Activated CD8-positive, alpha-beta T cell treated with anti-CD3 and anti-CD28 coated beads, Interleukin-2, amount 10 ng/mL, durations not matched to agents 7 days and 5 days (primary cell): ENCODE results near the gene STX18. TPM values are rescaled to one million over a fixed set of nuclear protein-coding genes. Genes with fewer than 3 reads are reported as not detected.

Experiments
- ATAC-seq: fragments of 150-1000 bp; cut with Tn5 transposase; one replicate; pipeline ENCODE4 v1.10.0; 2021; ENCODE audit warnings: moderate library complexity
- CTCF ChIA-PET: fragments of 350-600 bp; sonication (Branson Sonifier 250); formaldehyde crosslinking; loops from one replicate; lab custom pipeline; 2021; ENCODE audit warnings: antibody characterized with exemption; lab: Charles Lee
- POLR2A ChIA-PET: fragments of 350-600 bp; sonication (Branson Sonifier 250); formaldehyde crosslinking; loops from one replicate; lab custom pipeline; 2021; ENCODE audit warnings: antibody characterized with exemption; lab: Charles Lee
- DNase-seq: peaks from one replicate; pipeline ENCODE4 v3.0.0-alpha.2; 2020
- H3K27ac Mint-ChIP-seq: one replicate; pipeline ENCODE4 v1.8.0; 2021; ENCODE audit warnings: mild to moderate bottlenecking, mixed read lengths
- H3K27me3 Mint-ChIP-seq: one replicate; pipeline ENCODE4 v1.8.0; 2021; ENCODE audit warnings: low read depth, mixed read lengths
- H3K36me3 Mint-ChIP-seq: one replicate; pipeline ENCODE4 v1.8.0; 2021; ENCODE audit warnings: low read depth, mixed read lengths
- H3K4me1 Mint-ChIP-seq: one replicate; pipeline ENCODE4 v1.8.0; 2021; ENCODE audit warnings: low read depth, mixed read lengths
- H3K4me3 Mint-ChIP-seq: one replicate; pipeline ENCODE4 v1.8.0; 2021; ENCODE audit warnings: mild to moderate bottlenecking, mixed read lengths
- H3K9me3 Mint-ChIP-seq: one replicate; pipeline ENCODE4 v1.8.0; 2022; ENCODE audit warnings: mixed read lengths; ENCODE audit not compliant: insufficient read depth
- total RNA-seq, 2 experiments: library from RNA; stranded (reverse); gene quantifications; one replicate each; pipeline ENCODE4 v1.2.3, GENCODE V29; 2021

STX18 gene
- total RNA-seq, 2 experiments from 2014 or later = 21.2 to 24.9 TPM

DNA sequence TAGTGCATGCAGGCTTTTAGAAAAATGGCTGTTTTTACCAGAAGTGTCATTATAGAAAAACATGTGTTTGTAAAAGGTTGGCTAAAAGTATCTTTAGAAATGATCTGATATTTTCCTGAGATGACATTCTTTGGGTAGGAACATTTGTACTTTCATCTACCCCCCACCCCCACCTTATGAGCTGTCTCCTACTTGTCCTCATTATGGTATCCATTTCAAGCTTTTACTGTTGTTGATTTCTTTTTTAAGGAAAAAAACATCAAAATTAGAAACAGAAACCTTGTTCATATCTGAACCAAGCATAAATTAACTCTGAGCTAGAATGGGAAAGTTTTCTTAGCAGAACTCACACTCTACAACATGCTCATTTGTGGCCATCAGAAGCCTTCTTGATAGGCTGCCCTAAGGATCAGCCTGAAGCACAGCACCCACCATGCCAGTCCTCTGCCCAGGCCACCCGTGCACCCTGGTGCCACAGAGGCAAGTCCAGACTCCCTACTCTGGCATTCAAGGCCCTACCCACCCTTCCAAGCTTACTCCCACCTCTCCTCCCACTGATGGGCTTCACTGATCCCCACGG is 105.5 kb downstream of the STX18 start:
- Mint-ChIP-seq H3K4me1 (no peaks in the 10 kb centered on the region), H3K27me3 (no peaks in the 10 kb centered on the region), H3K9me3 (no peaks in the 10 kb centered on the region), H3K27ac (no peak overlapping the region), H3K36me3 (peaks cover 7% of the 10 kb centered on the region), H3K4me3 (no peak overlapping the region)
- ATAC-seq (no peak), DNase-seq (no peak)
- CTCF ChIA-PET = interaction anchor here (1.3 kb wide), 1 partner anchor 10 kb away, joined by 4 read pairs; no protein-coding TSS in a partner anchor
- POLR2A ChIA-PET = no interaction called here

DNA sequence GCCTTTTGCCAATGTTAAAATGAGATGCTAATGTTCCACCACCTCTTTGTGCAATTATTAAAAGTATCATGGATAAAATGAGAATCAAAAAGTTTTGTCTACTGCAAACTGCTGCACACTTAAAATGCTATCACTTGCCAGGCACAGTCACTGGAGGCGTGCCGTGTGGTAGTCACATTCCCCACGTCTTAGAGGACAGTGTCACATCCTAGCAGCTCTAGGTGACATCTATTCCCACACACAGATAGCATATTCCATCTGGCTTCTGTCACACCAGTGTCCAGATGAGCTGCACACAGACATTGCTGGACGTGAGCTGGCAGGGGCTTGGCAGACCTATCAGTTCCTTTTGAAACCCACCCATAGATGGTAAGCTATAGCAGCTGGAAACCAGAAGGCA is 107.9 kb downstream of the STX18 start:
- peaks cover 7% of the 10 kb centered on the region for H3K36me3 Mint-ChIP-seq
- CTCF ChIA-PET = interaction anchor here (0.8 to 1.9 kb wide), 2 partner anchors 49 to 174 kb away, joined by 3 to 7 read pairs; no protein-coding TSS in a partner anchor
- no peak overlapping the region for H3K27ac Mint-ChIP-seq

DNA sequence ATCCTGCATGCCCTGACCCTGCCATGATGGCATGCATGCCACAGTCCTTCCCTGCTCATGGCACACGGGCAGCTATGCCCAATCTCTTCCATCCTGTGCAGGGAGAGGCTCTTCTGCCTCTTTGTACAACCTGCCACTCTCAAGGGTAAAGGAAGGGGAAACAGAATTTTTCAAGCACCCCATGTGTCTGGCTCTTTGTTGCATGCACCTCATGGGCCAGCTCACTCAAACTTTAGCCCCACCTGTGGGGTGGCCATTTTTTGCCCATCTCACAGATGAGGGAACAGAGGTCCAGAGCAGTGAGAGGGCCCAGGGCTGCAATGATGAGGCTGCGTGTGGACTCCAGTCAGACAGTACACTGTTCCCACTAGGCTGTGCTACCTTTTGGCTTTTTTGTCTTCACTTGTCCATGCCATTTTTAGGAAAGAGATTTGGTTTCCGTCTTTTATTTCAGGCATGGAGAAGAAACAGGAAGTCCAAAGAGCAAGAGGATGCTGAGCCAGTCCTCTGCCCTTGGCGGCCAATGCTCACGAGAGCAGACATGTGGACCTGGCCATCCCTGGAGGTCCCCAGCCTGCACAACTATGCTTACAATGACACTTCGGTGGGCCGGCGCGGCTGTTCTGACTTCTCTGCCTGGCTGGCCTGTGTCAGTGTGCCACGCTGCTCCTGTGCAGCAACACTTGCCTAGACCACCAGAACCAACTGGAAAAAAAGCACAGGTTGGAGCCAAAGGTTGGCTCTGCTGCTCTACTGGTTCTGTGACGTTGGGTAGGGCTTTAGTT is 109.3 kb downstream of the STX18 start:
- ChIA-PET CTCF (interaction anchor here (1.3 to 3.0 kb wide), 5 partner anchors 8 to 177 kb away, joined by 3 to 26 read pairs (median 9); no protein-coding TSS in a partner anchor), POLR2A (no interaction called here)
- ATAC-seq = no peak
- no peak for DNase-seq
- H3K4me3 Mint-ChIP-seq = no peak overlapping the region
- H3K36me3 Mint-ChIP-seq = peaks cover 6% of the 10 kb centered on the region
- H3K27ac Mint-ChIP-seq = no peak overlapping the region
- no peaks in the 10 kb centered on the region for H3K9me3 Mint-ChIP-seq
- H3K4me1 Mint-ChIP-seq = peaks cover 3% of the 10 kb centered on the region
- H3K27me3 Mint-ChIP-seq = no peaks in the 10 kb centered on the region

More for the DNA sequence above, 107.9 kb downstream of the STX18 start:
- Mint-ChIP-seq H3K27me3 (no peaks in the 10 kb centered on the region), H3K4me1 (peaks cover 3% of the 10 kb centered on the region), H3K4me3 (no peak overlapping the region), H3K9me3 (no peaks in the 10 kb centered on the region)
- POLR2A ChIA-PET = no interaction called here
- DNase-seq (no peak), ATAC-seq (no peak)

DNA sequence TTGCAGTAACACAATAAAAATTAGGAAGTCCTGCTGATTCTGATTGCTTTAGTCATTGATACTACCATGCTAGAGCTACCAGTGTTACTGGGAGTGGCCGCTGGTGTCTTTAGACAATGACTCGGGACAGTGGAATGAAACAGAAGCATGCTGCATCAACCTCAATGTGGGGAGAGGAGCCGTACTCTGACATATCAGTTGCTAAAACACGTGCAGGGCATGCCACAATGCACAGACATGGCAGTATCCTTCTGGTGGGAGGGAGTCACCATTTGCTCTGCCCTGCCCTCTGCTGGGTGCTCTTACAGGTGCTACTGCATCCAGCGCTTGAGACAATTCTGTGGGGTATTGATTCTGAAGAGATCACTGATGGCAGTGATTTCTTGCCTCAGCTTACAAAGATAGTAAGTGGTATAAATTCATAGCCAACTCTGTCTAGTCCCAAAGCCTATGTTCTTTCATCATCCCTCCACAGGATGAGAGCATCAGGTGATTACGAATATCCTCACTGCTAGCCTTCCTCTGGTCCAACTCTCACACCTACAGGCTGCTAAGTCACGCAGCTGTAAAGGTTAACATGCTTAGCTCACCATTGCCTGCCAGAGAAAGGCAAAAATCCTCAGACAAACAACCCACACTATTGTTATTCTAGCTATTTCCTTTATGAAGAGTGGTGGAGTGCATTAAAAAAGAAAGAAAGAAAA is 111.2 kb downstream of the STX18 start:
- no peak overlapping the region for H3K4me3 Mint-ChIP-seq
- ChIA-PET POLR2A (interaction anchor here (0.7 kb wide), 1 partner anchor 112 kb away, joined by 3 read pairs; no protein-coding TSS in a partner anchor), CTCF (interaction anchor here (0.6 to 3.0 kb wide), 20 partner anchors 10 to 182 kb away, joined by 3 to 26 read pairs (median 3); no protein-coding TSS in a partner anchor)
- peak; percentile 73 for DNase-seq
- H3K4me1 Mint-ChIP-seq = peaks cover 3% of the 10 kb centered on the region
- no peaks in the 10 kb centered on the region for H3K36me3 Mint-ChIP-seq
- no peaks in the 10 kb centered on the region for H3K9me3 Mint-ChIP-seq
- no peaks in the 10 kb centered on the region for H3K27me3 Mint-ChIP-seq
- no peak overlapping the region for H3K27ac Mint-ChIP-seq
- ATAC-seq = peak; percentile 94

DNA sequence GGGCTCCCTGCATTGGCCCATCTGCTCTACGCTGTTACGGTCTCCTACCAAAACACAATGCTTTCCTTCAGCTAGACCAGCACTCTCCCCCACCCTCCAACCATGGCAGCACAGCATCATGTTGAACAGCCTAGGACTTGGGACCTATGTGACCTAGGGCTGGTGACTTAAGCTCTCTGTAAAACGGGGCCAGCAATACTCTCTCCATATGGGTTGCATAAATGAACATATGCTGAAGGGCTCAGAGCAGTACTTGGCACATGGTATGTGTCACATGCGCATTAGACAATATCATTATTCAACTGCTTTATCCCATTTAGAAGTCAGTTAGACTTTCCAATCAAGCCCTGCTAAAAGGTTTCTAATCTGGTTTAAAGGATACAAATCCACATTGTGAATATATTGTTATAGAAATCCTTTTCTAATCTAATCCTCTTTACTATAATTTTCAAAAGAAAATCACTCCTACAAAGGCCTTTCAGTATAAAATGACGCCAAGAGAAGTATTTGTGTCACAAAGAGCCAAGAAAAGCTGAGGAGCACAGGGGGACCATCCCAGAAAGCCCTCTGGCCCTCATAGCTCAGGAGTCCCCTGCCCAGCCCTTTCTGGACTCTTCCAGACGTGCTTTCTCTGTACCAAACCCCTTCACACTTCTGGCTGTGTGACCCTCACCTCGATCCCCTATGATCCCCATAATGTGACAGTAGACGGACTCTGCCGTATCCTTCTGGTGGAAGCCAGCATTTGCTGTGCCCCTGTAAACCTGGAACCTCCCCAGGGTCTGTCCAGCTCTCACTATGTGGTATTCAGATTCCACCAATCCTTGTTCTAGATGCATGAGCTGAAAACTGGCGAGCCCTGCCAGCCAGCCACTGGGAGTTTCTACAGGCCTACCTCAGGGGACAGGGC is 112.6 kb downstream of the STX18 start:
- Mint-ChIP-seq H3K27ac (no peak overlapping the region), H3K4me3 (no peak overlapping the region), H3K9me3 (no peaks in the 10 kb centered on the region), H3K27me3 (no peaks in the 10 kb centered on the region), H3K36me3 (no peaks in the 10 kb centered on the region), H3K4me1 (peaks cover 3% of the 10 kb centered on the region)
- CTCF ChIA-PET = interaction anchor here (1.4 to 3.0 kb wide), 3 partner anchors 34 to 170 kb away, joined by 3 to 26 read pairs (median 4); no protein-coding TSS in a partner anchor
- no peak for DNase-seq
- ATAC-seq = no peak
- POLR2A ChIA-PET = no interaction called here

DNA sequence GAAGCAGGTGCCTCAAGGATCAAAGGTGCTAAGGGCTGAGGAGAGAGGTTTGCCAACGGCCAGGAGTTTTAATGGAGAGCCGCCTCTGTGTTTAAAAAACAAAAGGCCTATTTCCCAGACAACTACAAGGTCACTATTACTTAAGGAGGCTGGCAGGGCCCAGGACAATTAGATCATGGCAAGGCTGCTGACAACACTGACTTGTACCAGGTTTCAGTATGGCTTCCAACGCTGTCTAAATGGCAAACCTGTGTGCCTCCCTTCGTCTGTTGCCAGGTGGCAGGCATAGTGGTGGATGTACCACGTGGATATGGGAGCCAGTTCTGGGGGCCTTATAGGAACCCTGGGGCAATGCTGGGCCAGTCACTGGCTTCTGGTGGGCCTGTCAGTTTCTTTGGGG is 114.0 kb downstream of the STX18 start:
- Mint-ChIP-seq H3K4me1 (peaks cover 3% of the 10 kb centered on the region), H3K27me3 (no peaks in the 10 kb centered on the region), H3K36me3 (no peaks in the 10 kb centered on the region), H3K27ac (no peak overlapping the region), H3K4me3 (no peak overlapping the region), H3K9me3 (no peaks in the 10 kb centered on the region)
- POLR2A ChIA-PET = no interaction called here
- CTCF ChIA-PET = interaction anchor here (1.8 kb wide), 1 partner anchor 43 kb away, joined by 4 read pairs; no protein-coding TSS in a partner anchor
- no peak for DNase-seq
- no peak for ATAC-seq

DNA sequence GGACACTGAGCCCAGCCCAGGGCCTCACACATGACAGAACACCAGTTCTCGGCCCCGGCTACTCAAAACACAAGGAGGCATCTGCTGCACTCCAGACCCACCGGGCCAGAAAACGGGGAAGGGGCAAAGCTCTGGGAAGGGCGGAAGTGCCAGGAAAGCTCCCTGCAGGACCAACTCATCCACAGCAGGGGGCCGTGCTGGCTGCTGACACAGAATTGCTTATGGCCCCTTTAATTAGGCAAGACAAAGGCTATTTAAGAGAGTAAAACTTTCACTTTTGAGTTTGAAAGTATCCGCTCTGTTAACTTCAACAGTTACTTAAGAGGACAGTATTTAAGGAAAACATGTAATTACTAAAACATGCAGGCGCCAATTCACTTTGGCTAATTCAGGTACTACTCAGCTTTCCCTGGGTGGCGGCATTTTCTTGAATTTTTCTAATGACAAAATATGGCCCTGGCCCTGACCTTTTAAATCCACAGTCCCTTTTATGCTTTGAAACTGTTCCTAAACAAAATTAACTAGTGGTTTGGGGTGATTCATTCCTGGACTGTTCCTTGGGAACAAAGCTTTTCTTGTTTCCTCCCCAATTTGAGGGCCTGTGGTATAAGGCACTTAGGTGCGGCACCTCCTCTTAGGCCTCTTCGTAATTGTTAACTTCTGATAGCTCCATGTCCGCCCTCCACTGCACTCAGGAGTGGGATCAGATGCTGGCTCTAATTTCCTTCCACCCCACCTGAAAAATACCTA is 114.6 kb downstream of the STX18 start:
- H3K9me3 Mint-ChIP-seq = no peaks in the 10 kb centered on the region
- H3K36me3 Mint-ChIP-seq = no peaks in the 10 kb centered on the region
- H3K27me3 Mint-ChIP-seq = no peaks in the 10 kb centered on the region
- H3K4me3 Mint-ChIP-seq = no peak overlapping the region
- H3K27ac Mint-ChIP-seq = no peak overlapping the region
- no peak for ATAC-seq
- ChIA-PET CTCF (interaction anchor here (1.0 to 1.8 kb wide), 2 partner anchors 43 to 167 kb away, joined by 4 read pairs; no protein-coding TSS in a partner anchor), POLR2A (no interaction called here)
- peaks cover 3% of the 10 kb centered on the region for H3K4me1 Mint-ChIP-seq
- DNase-seq = no peak

DNA sequence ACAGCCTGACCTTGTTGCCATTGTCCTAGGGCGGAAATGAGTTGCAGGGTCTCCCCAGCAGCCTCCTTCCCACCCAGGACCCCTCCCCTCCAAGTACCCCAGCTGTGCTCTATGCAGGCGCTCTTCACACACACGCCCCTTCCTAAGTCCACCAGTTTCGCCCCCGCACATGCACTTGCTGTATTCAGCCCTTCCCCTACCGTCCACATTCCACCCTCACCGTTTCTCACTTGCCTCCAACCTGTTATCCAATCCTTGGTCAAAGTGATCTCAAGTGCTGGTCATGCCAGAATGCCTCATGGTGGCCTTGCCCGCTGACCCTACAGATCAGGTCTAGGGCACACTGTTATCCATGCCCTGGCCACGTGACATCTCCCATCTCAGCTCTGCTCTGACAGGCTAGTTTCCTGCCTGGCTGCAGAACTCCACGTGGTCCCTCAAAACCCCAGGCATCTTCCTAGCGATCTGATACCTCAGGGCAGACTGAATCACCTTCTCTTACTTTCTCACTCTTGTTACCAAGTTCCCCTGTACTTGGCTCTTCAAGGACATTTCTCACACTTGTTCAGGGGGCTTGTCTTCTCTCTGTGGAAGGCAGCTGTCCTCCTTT is 115.2 kb downstream of the STX18 start:
- ATAC-seq (no peak), DNase-seq (no peak)
- H3K36me3 Mint-ChIP-seq = no peaks in the 10 kb centered on the region
- peaks cover 3% of the 10 kb centered on the region for H3K4me1 Mint-ChIP-seq
- no peak overlapping the region for H3K27ac Mint-ChIP-seq
- ChIA-PET CTCF (interaction anchor here (1.0 to 1.3 kb wide), 2 partner anchors 10 to 167 kb away, joined by 4 read pairs; no protein-coding TSS in a partner anchor), POLR2A (no interaction called here)
- H3K9me3 Mint-ChIP-seq = no peaks in the 10 kb centered on the region
- no peak overlapping the region for H3K4me3 Mint-ChIP-seq
- no peaks in the 10 kb centered on the region for H3K27me3 Mint-ChIP-seq

DNA sequence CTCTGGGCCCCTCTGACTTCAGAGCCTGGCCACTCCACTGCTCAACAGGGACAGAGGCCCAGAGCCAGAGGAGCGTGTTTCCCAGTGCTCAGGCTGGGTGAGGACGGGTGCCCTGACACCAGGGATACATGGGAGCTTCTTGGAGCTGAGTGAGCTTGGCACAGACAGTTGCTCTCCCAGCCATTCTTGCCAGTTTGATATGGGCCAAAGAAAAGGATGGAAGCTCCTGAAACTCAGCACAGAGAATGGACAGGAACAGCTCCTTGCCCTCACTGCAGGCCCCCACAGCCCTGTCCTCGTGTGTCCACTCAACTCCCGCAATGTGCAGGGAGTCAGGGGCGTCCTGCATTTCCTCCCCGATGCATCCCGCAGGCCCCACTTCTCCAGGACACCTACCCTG is 116.2 kb downstream of the STX18 start:
- H3K4me3 Mint-ChIP-seq = no peak overlapping the region
- DNase-seq = no peak
- H3K9me3 Mint-ChIP-seq = no peaks in the 10 kb centered on the region
- ATAC-seq = no peak
- H3K27me3 Mint-ChIP-seq = no peaks in the 10 kb centered on the region
- peaks cover 3% of the 10 kb centered on the region for H3K4me1 Mint-ChIP-seq
- no peak overlapping the region for H3K27ac Mint-ChIP-seq
- ChIA-PET POLR2A (interaction anchor here (0.7 to 0.8 kb wide), 2 partner anchors 14 to 178 kb away, joined by 3 to 4 read pairs; partner anchors contain the start of gene TMEM128), CTCF (interaction anchor here (1.3 kb wide), 1 partner anchor 11 kb away, joined by 4 read pairs; no protein-coding TSS in a partner anchor)
- H3K36me3 Mint-ChIP-seq = peaks cover 1% of the 10 kb centered on the region

DNA sequence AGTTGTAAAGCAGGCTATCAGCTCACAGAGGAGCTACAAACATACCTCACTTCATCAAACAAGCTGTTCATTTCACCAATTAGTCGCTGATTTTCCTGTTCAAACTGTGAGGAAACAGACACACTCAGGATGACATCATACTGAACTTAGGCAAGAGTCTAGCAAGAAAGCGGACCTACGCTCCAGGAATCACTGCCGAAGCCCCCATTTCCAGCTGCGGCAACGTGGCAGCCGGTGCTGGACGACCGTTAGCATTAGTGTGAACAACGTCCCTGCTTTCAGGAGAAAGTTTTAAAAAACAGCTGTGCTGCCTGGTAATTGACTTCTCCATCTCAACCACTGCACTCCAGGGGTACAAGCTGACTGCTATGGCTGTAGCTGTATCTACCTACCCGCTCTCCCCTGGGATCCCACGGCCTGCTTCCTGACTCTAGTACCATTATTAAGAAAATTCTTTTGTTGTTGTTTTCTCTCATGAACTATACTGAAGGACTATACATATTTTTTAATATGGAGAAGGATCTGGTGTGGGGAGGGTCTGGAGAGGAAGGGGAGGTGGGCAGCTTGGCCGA is 116.6 kb downstream of the STX18 start:
- no peaks in the 10 kb centered on the region for H3K9me3 Mint-ChIP-seq
- ChIA-PET POLR2A (interaction anchor here (0.8 kb wide), 1 partner anchor 14 kb away, joined by 3 read pairs; no protein-coding TSS in a partner anchor), CTCF (no interaction called here)
- H3K27me3 Mint-ChIP-seq = no peaks in the 10 kb centered on the region
- no peak overlapping the region for H3K27ac Mint-ChIP-seq
- DNase-seq (no peak), ATAC-seq (no peak)
- H3K4me3 Mint-ChIP-seq = no peak overlapping the region
- peaks cover 2% of the 10 kb centered on the region for H3K36me3 Mint-ChIP-seq
- H3K4me1 Mint-ChIP-seq = no peaks in the 10 kb centered on the region
